Measurements from ENCODE around the gene ITGA7.
"Not testable (repeated sequence)": the region's sequence is repeated elsewhere in the genome, so short reads cannot be mapped to it uniquely, and the experiment has no call there.

The ITGA7 gene

GRCh38 chr12:55676707-55677106 is 31.0 kb downstream of the ITGA7 start:
- DNase-seq, result no peak

DNA sequence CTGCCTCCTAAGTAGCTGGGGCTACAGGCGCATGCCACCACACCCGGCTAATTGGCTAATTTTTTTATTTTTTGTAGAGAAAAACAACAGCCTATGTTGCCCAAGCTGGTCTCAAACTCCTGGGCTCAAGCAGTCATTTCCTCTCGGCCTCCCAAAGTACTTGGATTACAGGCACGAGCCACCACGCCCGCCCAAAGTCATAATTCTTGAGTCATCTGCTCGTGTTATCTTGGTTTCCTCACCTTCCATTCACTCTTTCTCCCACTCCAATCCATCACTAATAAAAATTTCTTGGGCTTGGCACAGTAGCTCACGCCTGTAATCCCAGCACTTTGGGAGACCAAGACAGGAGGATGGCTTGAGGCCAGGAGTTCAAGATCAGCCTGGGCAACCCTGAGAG is 32.0 kb downstream of the ITGA7 start:
- DNase-seq, result no peak

DNA sequence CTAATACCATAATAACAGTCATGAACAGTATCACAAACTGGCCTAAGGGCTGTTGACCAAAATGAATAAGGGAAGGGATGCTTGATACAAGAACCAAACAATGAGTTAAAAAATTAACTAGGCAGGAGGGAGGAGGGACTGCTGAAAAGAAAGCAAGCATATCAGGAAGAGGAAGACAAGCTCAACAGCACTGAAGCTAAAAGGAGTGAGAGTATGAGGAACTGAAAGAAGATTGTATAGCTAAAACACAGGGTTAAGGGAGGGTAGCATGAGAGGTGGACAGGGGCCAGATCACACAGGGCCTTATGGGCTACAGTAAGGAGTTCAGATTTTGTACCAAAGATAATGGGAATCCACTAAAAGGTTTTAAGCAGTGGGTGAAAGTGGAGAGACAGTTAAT is 34.1 kb downstream of the ITGA7 start:
- DNase-seq, result no peak

- DNase-seq, result no peak
Measured at GRCh38 chr12:55671746-55672145, 36.0 kb downstream of the ITGA7 start.

DNA sequence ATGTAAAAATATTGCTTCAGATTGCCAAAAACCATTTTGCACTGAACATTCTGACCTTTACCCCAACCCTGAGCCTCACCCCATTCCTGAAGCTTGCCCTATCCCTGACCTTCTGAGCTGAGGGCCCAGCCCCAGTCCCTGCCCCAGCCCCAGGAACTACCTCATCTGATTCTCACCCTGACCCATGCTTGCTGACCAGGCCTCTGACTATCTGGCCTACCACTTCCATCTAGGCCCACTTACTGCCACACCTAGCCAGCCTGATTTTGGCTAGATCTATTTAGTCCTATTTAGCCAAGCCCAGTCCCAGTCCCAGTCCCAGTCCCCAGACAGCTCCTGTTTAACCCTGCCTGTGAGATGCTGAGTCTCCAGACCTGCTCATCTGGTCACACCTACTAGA is 37.4 kb downstream of the ITGA7 start:
- DNase-seq, result no peak

DNA sequence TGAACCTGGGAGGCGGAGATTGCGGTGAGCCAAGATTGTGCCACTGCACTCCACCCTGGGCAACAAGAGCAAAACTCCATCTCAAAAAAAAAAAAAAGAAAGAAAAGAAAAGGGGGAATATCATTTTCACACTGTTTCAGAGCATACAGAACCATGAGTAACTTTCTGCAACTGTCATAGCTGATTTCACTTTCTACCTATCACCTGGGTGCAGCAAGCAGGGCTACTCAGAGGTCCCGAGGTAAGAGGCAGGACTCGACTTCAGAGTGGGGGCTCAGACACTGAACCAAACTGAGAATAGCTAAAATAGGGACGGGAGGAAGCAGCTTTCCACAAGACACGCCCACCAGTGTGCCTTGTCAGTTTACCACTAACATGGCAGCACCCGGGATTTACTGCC is 41.2 kb downstream of the ITGA7 start:
- DNase-seq, result no peak

- DNase-seq, result no peak
Measured at GRCh38 chr12:55664826-55665225, 42.9 kb downstream of the ITGA7 start.

GRCh38 chr12:55663391-55663790 is 44.3 kb downstream of the ITGA7 start:
- DNase-seq, result no peak

GRCh38 chr12:55659486-55660385 is 48.0 kb downstream of the ITGA7 start:
- no peak for DNase-seq

DNA sequence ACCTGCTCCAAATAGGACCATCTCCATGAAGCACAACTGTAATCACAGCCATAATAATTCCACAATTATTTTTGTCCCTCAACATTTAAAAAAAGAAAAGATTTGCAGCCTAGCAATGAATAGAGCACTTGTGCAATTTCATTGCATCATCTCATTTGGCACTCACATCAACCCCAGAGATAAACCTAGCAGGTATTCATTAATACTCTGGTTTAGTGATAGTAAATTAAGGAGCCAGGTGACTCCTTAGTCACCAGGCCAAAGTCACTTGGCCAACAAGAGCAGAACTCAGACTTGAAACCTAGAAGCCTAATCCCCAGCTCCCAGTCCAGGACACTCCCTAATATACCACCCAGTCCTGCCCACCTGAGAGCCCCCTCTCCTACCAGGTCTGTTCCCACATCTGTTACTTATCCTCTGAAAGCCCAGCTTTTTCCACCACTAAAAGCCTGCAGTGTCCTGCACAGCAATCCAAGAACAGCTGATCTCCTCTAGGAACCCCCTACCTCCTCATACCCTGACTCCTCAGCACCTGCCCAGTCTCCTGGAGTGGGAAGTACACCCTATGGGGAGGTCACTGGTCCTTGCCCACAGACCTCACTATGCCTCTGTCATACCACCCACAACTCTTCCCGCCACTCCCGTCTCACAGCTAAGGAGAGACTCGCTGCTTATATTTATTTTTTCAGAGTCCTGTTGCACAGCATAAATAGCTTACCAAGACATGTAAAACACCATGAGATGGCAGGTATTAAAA is 48.9 kb downstream of the ITGA7 start:
- DNase-seq, result no peak

GRCh38 chr12:55658212-55658611 is 49.5 kb downstream of the ITGA7 start:
- DNase-seq, result no peak

DNA sequence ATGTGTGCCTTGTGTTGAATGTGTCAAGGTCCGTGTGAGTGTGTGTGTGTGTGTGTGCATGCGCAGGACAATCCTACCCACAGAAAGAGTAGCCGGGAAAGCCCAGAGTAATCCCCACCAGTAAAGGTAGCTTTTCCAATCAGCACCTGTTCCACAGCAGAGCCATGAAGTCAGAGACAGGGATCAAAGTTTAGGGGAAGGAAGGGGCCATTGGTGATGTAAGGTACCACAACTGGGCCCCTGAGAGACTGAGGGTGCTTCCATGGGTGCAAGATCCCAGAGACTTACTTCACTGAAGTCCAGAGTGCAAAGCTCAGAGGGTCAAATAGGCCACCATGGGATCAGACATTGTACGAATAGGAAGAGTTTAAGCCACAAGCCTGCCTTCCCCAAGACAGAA is 50.5 kb downstream of the ITGA7 start:
- no peak for DNase-seq

GRCh38 chr12:55654511-55655214 is 53.0 kb downstream of the ITGA7 start:
- peak; percentile 41 for DNase-seq

DNA sequence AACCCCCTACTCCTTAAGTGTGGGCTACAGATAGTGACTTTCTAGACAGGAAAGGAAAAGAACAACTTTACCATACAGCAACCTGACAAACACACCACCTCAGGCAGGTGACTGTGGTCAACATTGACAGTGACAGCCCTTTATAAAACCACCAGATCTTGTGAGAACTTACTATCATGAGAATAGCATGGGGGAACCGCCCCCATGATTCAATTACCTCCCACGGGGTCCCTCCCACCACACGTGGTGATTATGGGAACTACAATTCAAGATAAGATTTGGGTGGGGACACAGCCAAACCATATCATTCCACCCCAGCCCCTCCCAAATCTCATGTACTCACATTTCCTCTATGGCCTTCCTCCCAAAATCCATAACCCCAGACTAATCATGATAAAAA is 54.7 kb downstream of the ITGA7 start:
- DNase-seq, result no peak

- no peak for DNase-seq
Measured at GRCh38 chr12:55652352-55652751, 55.4 kb downstream of the ITGA7 start.

- DNase-seq, result no peak
Measured at GRCh38 chr12:55651299-55651683, 56.4 kb downstream of the ITGA7 start.

DNA sequence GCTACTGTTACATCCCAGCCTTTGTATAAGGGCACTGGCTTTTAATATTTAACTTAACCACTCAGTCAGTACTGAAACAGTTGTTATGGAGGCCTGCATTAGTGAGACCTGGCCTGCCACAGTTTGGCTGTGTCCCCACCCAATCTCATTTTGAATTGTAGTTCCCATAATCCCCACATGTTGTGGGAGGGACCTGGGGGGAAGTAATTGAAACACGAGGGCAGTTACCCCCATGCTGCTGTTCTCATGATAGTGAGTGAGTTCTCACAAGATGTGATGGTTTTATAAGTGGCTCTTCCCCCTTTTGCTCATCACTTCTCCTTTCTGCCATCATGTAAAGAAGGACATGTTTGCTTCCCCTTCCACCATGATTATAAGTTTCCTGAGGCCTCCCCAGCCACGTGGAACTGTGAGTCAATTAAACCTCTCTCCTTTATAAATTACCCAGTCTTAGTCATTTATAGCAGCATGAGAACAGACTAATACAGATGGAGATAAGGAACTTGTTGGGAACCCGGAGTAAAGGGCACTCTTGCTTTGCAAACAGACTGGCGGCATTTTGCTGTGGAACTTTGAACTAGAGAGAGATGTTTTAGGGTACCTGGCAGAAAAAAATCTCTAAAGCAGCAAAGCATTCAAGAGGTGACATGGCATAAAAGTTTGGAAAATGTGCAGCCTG is 56.9 kb downstream of the ITGA7 start:
- DNase-seq, result not testable (repeated sequence)

- no peak for DNase-seq
Measured at GRCh38 chr12:55647027-55647426, 60.7 kb downstream of the ITGA7 start.

- DNase-seq, result no peak
Measured at GRCh38 chr12:55644591-55644990, 63.1 kb downstream of the ITGA7 start.

DNA sequence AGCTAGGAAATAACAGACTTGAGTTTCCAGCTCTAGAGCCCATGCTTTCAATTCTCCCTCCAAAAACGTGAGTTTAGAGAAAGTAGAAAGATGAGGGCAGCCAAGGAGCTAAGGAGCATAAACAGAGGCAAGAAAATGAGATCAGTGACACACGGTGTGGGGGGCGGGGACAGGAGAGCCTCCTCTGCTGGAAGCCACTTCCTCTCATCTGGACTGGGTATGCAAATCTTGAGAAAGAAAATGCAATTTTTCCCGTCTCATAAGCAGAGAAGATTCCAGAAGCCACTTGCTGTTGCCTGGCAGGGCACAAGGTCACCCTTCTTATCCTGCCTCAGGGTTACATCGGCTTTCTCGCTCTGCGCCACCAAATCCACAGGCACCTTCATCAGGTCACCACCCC is 65.0 kb downstream of the ITGA7 start:
- no peak for DNase-seq

DNA sequence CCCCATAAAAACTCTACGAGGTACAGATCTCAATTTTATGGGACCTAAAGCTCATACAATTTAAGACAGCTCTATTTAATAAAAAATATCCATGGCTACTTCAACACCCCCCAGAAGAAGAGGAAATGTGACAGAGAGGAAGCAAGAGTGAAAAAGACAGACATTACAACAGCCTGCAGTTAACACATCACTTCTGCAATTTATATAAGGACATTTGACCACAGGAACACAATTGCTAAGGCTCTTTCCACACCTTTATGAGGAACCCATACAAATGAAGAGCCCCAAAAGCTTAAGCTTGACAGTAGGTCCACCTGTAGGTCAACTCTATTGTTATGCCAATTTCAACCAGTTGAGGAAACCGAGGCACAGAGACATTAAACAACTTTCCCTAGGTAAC is 65.4 kb downstream of the ITGA7 start:
- DNase-seq, result no peak

- DNase-seq, result no peak
Measured at GRCh38 chr12:55641595-55641994, 66.1 kb downstream of the ITGA7 start.

DNA sequence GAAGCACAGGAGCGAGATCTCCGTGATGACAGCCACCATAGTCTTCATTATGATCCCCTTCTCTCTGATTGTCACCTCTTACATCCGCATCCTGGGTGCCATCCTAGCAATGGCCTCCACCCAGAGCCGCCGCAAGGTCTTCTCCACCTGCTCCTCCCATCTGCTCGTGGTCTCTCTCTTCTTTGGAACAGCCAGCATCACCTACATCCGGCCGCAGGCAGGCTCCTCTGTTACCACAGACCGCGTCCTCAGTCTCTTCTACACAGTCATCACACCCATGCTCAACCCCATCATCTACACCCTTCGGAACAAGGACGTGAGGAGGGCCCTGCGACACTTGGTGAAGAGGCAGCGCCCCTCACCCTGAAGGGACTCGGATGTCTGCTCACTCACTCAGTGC is 70.2 kb downstream of the ITGA7 start:
- DNase-seq, result no peak
